ENCODE measurements around the gene TEKTIP1.

Gene TEKTIP1

DNA sequence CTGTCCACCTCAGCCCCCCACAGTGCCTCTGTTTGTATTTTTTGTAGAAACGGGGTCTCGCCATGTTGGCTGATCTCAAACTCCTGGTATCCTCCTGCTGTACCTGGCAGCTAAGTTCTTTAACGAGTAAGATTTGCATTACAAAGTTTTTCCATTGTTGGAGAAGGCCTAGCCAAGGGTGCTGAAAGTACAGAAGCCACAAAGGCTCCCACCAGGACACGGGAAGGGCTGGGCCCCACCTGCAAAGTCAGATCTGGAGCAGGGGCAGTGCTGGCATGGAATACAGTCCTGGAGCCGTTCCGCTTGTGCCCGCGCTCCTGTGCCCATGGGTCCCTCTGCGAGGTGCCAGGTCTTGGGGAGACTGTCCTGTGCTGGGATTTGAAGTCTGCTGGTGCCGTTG, 20.7 kb upstream of the TEKTIP1 start:
- TF ChIP-seq, protein P1, sequence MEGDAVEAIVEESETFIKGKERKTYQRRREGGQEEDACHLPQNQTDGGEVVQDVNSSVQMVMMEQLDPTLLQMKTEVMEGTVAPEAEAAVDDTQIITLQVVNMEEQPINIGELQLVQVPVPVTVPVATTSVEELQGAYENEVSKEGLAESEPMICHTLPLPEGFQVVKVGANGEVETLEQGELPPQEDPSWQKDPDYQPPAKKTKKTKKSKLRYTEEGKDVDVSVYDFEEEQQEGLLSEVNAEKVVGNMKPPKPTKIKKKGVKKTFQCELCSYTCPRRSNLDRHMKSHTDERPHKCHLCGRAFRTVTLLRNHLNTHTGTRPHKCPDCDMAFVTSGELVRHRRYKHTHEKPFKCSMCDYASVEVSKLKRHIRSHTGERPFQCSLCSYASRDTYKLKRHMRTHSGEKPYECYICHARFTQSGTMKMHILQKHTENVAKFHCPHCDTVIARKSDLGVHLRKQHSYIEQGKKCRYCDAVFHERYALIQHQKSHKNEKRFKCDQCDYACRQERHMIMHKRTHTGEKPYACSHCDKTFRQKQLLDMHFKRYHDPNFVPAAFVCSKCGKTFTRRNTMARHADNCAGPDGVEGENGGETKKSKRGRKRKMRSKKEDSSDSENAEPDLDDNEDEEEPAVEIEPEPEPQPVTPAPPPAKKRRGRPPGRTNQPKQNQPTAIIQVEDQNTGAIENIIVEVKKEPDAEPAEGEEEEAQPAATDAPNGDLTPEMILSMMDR (conservative IDR thresholded peaks at IDR 0.05; ENCODE audit: low read depth), result no peak
- no peak for DNase-seq (ENCODE audit: low spot score)
- H3K27ac ChIP-seq, result peak overlapping the region; percentile 81
- ChIA-PET POLR2A (ENCODE audit: low non-redundant PET) (no interaction called here), CTCF (no interaction called here)

DNA sequence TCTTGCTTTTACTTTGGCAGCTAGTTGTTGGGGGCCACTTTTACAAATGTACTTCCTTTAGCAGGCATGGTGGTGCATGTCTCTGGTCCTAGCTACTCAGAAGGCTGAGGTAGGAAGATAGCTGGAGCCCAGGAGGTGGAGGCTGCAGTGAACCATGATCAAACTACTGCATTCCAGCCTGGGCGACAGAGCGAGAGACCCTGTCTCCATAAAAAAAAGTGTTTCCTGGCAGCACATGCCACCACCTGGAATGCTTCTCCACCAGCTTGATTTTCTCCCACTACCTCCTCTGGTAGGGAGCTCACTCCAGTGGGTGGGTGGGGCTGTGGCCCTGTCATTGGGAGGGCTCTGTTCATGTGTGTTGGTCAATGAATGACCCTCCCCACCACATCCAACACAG, 20.3 kb upstream of the TEKTIP1 start:
- CTCF ChIA-PET, result no interaction called here
- peak overlapping the region; percentile 81 for H3K27ac ChIP-seq
- TF ChIP-seq, protein P1 (conservative IDR thresholded peaks at IDR 0.05; ENCODE audit: low read depth), result no peak

DNA sequence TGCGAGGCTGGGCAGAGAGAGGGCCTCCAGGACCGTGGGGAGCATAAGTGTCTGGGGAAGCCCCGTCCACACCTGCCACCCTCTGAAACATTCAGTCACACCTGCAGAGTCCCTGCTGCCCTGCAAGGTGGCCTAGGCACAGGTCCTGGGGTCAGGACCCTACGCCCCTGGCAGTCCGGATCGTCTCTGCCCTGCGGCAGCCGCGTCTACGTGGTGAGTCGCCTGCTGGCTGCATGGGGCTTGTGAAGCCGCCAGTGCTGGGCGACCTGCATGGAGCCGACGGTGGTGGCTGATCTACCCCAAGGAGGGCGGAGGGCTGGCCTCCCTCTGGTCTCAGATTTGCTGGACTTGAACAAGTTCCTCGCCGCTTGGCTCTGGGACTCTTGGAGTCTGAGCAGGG, 19.8 kb upstream of the TEKTIP1 start:
- no peak for DNase-seq (ENCODE audit: low spot score)
- H3K27ac ChIP-seq, result peak overlapping the region; percentile 81
- ChIA-PET CTCF (no interaction called here), POLR2A (ENCODE audit: low non-redundant PET) (no interaction called here)
- TF ChIP-seq, protein P1 (conservative IDR thresholded peaks at IDR 0.05; ENCODE audit: low read depth), result no peak

More for the DNA sequence above, 20.3 kb upstream of the TEKTIP1 start:
- no peak for DNase-seq (ENCODE audit: low spot score)
- POLR2A ChIA-PET (ENCODE audit: low non-redundant PET), result no interaction called here

DNA sequence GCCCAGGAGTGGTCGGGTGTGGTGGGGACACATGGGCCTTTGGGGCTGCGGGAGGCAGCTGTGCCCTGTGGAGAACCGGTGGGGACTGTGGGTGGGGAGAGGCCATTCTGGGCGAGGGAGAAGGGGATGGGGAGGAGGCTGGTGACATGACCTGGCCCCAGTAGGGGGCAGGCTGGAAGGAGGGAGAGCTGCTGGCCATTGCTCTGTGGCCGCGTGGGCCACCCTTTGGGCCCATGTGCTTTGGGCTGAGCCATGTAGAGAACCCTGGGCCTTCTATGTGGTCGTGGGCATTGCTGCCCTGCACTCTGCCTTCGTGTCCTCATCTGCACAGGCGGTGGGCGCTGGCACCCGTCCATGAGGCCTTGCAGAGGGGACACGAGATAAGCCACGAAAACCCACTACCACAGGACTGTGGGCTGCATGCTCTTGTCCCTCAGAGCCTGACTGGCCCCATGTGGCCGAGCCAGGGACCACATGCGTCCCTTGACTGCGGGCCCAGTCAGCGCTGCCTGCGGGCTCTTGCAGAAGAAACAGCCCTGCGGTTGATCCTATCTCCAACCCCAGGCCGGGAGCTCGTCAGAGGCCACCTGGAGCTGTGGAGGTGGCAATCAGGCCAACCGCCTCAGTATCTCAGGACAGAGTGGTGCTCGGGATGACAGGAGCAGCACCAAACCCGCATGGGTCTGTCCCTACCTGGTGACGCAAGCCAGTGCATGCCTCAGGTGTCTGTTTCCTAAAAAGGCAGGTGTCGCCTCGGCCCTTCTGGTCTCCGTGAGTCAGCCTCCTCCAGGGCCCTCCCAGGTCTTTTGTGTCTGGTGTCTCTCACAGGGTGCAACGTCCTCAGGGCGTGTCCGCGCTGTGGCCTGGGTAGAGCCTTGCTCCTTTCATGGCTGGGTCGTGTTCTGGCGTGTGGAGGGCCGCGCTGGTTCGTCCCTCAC, 18.5 kb upstream of the TEKTIP1 start:
- POLR2A ChIA-PET (ENCODE audit: low non-redundant PET), result no interaction called here
- DNase-seq (ENCODE audit: low spot score), result peak; percentile 56
- peak overlapping the region; percentile 81 for H3K27ac ChIP-seq
- CTCF ChIA-PET, result no interaction called here
- TF ChIP-seq, protein P1 (conservative IDR thresholded peaks at IDR 0.05; ENCODE audit: low read depth), result no peak

DNA sequence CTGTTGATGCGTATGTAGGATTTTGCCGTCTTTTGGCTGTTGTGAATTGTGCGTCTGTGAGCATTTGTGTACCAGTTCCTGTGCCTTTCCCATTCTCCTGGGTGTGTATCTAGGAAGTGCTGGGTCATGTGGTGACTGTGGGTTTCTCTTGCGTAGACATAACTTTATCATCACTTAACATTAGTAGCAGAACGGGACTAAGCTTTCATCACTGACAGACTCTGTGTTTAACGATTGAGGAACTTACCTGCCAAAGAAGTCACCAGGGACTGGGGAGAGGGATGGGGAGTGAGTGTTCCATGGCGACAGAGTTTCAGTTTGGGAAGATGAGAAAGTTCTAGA, 17.9 kb upstream of the TEKTIP1 start:
- peak overlapping the region; percentile 81 for H3K27ac ChIP-seq
- no peak for DNase-seq (ENCODE audit: low spot score)
- TF ChIP-seq, protein P1 (conservative IDR thresholded peaks at IDR 0.05; ENCODE audit: low read depth), result no peak
- ChIA-PET CTCF (interaction anchor here (0.6 kb wide), 1 partner anchor 23 kb away, joined by 5 read pairs; no protein-coding TSS in a partner anchor), POLR2A (ENCODE audit: low non-redundant PET) (no interaction called here)

DNA sequence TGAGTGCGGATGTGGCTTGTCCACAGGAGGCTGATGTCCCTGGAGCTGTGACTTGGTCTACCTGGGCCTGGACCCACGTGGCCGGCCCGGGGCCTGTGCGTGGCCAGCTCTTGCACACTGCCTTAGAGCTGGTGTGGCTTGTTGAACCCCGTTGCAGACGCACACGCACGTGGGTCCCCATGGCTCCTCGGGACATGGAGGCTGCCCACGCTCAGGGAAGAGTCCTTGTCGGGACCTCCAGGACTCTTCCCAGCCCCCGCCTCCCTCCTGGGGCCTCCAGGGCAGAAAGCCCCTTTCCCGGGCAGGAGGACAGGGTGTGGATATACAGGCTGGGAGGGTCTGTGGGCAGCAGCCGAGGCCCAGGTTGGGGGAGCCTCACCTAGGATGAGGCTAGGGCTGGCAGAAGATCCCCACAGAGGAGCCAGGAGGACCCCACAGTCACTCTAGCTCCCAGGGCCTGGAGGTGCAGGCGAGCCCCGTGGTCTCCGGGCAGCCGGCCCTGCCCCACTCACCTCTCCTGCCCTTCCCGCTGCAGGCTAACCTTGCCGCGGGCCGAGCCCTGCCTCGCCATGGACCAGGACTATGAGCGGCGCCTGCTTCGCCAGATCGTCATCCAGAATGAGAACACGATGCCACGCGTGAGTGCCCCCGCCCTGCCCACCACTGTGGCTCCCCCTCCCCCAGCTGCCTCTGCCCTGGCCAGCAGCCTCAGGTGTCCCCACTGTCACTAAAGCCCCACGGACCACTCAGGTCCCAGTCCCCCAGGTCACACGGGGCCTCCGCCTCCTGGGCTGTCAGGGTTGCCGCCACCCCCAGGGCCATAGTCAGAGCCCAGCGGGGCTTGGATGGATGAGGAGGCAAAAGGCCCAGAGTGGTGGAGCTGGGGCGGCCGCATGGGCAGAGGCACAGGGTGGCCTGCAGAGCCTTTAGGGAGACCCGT, 16.3 kb upstream of the TEKTIP1 start:
- POLR2A ChIA-PET (ENCODE audit: low non-redundant PET), result no interaction called here
- TF ChIP-seq, protein P1 (conservative IDR thresholded peaks at IDR 0.05; ENCODE audit: low read depth), result no peak
- peak overlapping the region; percentile 4 for H3K27ac ChIP-seq
- no peak for DNase-seq (ENCODE audit: low spot score)
- CTCF ChIA-PET, result interaction anchor here (0.5 kb wide), 1 partner anchor 166 kb away, joined by 4 read pairs; no protein-coding TSS in a partner anchor

All from RWPE1 (cell line).